Erythroblast (primary cell): ENCODE measurements around the gene YIF1B.

ENCODE experiments used
- GATA1 ChIP-seq: IDR thresholded peaks from 2 replicates; pipeline ENCODE4 v1.6.1; 2011; ENCODE audit warnings: low read depth, mild to moderate bottlenecking, control low read depth, low read length, moderate library complexity
- POLR2A ChIP-seq: IDR thresholded peaks from 2 replicates; pipeline ENCODE4 v1.6.1; 2011; ENCODE audit warnings: mild to moderate bottlenecking, low read length

GRCh38 chr19:38324431-38324830 is 8.7 kb upstream of the YIF1B start:
- no peak for TF ChIP-seq POLR2A
- TF ChIP-seq GATA1 = no peak
